Measurements from ENCODE around the gene ARMC3. TPM values are rescaled to one million over a fixed set of nuclear protein-coding genes. Genes with fewer than 3 reads are reported as not detected.

ARMC3 gene
- polyA plus RNA-seq, 2 of the 4 experiments (the other 2 are of a cell fraction) = 0.09 to 0.59 TPM

GRCh38 chr10:23081891-23082290, 154.0 kb downstream of the ARMC3 start:
- peak; percentile 74 for FAIRE-seq
- no peaks in the 10 kb centered on the region for H3K9me3 ChIP-seq
- ChIA-PET POLR2A (no interaction called here), CTCF (no interaction called here)
- 29% methylated on average over 4 of the region's 4 CpGs for WGBS (ENCODE audit: missing lambda C conversion rate)
- no peaks in the 10 kb centered on the region for H3K4me1 ChIP-seq
- H3K4me3 ChIP-seq = no peak overlapping the region
- peak; percentile 76 to 82; a peak in 5 of 6 replicates for ATAC-seq
- TF ChIP-seq RAD21 (conservative IDR thresholded peaks at IDR 0.05 in 1 of 2, IDR thresholded peaks at IDR 0.05 in 1 of 2) (0 out of 5 replicates have a peak, but pooled peaks of 1 of the 2 experiments have one; percentile 10), USF2 (IDR thresholded peaks at IDR 0.05) (no peak)
- TF ChIP-seq, protein P1, sequence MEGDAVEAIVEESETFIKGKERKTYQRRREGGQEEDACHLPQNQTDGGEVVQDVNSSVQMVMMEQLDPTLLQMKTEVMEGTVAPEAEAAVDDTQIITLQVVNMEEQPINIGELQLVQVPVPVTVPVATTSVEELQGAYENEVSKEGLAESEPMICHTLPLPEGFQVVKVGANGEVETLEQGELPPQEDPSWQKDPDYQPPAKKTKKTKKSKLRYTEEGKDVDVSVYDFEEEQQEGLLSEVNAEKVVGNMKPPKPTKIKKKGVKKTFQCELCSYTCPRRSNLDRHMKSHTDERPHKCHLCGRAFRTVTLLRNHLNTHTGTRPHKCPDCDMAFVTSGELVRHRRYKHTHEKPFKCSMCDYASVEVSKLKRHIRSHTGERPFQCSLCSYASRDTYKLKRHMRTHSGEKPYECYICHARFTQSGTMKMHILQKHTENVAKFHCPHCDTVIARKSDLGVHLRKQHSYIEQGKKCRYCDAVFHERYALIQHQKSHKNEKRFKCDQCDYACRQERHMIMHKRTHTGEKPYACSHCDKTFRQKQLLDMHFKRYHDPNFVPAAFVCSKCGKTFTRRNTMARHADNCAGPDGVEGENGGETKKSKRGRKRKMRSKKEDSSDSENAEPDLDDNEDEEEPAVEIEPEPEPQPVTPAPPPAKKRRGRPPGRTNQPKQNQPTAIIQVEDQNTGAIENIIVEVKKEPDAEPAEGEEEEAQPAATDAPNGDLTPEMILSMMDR (IDR thresholded peaks at IDR 0.05) = peak; percentile 25; the same call in 2 of the 3 replicates
- H3K4me2 ChIP-seq = 0 out of 3 replicates have a peak overlapping the region, but pooled peaks have one; percentile 12
- H3K27ac ChIP-seq = no peak overlapping the region
- DNase-seq (ENCODE audit: low read depth in 1 of 2, low spot score in 1 of 2) = peak; percentile 21 to 51

Small RNA genes within 50 kb of the gene (small RNA-seq; reads per million reads assigned to genes)
- gene RNA5SP304 = 0 to 10.3 (median 0.48) reads per million in 6 experiments

Other genes with a start within 250 kb of the ARMC3 start
- 21.6 and 24.0 TPM in 2 replicates for gene PIP4K2A, start 213.5 kb upstream of the ARMC3 start, polyA plus RNA-seq (2011; rRNA removed)
- gene PIP4K2A, start 213.5 kb upstream of the ARMC3 start, polyA plus RNA-seq (2017; fragmentation: RNase III; extraction: RNeasy Plus Mini Kit Qiagen cat#74134 plus additional on column Dnase treatment) = 18.4 to 23.1 TPM (median 20.4 TPM) in 3 replicates
- 31.3 and 32.0 TPM in 2 replicates for gene MSRB2, start 167.5 kb downstream of the ARMC3 start, polyA plus RNA-seq (2011; rRNA removed)
- gene MSRB2, start 167.5 kb downstream of the ARMC3 start, polyA plus RNA-seq (2017; fragmentation: RNase III; extraction: RNeasy Plus Mini Kit Qiagen cat#74134 plus additional on column Dnase treatment) = 17.5 to 21.3 TPM (median 19.0 TPM) in 3 replicates